GM18511 (cell line): ENCODE results near the gene POC1B.

Experiments
- ATAC-seq: cut with Tn5 transposase; IDR thresholded peaks from one replicate; pipeline ENCODE4 v1.9.1; 2021; ENCODE audit warnings: mild to moderate bottlenecking, moderate library complexity; ENCODE audit not compliant: unreplicated experiment

The POC1B gene

GRCh38 chr12:89539426-89540223 lies 13.8 kb upstream of the POC1B start:
- ATAC-seq: no peak

- no peak for ATAC-seq
Observed at GRCh38 chr12:89538897-89539296, 13.1 kb upstream of the POC1B start.

DNA sequence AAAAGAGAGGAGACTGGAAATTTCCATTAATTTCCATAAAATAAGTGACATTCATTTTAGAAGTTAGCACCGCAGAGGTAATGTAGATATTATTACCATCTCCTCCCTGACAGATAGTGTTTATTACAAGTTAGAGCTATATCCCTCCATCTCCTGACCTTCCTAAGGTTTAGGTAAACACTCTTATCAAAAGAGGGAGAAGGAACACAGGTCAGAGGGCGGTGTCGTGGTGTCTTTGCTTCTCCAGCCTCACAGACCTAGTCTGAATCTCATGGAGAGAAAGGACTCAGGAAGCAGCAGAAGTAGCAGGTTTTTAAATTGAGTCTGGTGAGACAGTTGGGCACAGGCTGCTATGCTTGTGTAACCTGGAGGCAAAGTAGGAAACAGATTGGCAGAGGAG lies 11.5 kb upstream of the POC1B start:
- ATAC-seq: no peak

- ATAC-seq: no peak
Observed at GRCh38 chr12:89529738-89530137, 3.9 kb upstream of the POC1B start.

DNA sequence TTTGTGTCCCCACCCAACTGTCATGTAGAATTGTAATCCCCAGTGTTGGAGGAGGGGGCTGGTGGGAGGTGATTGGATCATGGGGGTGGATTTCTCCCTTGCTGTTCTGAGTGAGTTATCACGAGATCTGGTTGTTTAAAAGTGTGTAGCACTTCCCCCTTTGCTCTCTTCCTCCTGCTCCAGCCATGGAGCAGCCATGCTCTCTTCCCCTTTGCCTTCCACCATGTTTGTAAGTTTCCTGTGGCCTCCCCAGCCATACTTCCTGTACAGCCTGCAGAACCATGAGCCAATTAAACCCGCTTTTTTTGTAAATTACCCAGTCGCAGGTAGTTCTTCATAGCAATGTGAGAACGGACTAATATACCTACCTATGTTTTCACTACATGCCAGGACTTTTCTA lies 2.6 kb upstream of the POC1B start:
- ATAC-seq: no peak

GRCh38 chr12:89525305-89525823 lies 483 bp downstream of the POC1B start:
- ATAC-seq: peak; percentile 37

DNA sequence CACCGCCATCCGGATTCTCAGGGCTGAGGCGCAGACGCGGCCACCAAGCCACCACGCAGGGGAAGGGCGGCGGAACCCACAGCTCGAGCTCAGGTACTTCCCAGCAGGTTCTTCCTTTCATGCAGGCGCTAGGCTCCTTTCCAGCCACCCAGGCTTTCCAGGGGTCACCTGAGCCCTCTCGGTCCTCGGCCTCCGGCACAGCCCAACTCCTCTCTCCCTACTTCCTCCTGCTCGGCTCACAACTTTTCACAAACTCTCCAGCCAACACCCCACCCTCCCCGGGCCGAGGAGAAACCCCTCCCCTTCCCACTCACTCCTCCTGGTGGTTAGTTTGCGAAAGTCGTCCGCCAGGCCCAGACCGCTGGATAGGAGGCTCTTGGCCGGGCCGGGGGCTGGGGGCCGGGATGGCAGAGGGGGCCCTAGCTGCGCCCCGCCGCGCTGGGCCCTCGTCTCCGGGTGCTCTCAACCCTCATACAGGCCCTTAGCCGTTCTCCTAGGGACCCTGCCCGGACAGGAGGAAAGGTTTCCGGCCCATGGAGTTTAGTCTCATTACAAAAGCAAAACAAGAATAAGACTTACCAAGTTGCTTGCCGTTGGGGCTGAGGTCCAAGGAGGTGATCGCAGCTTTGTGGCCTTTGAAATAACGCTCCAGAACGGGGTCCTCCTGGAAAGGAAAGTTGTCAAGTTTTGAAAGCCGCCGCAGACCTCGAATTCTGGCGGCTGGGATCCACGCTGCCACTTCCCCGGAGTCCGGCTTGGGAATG lies 1.1 kb downstream of the POC1B start, which contains the start of gene GALNT4:
Gene GALNT4 (minus strand): TSS at position 256 of the 764 bp plus-strand sequence. CDS start 247 bp downstream, at position 9.
- ATAC-seq: peak; percentile 77

DNA sequence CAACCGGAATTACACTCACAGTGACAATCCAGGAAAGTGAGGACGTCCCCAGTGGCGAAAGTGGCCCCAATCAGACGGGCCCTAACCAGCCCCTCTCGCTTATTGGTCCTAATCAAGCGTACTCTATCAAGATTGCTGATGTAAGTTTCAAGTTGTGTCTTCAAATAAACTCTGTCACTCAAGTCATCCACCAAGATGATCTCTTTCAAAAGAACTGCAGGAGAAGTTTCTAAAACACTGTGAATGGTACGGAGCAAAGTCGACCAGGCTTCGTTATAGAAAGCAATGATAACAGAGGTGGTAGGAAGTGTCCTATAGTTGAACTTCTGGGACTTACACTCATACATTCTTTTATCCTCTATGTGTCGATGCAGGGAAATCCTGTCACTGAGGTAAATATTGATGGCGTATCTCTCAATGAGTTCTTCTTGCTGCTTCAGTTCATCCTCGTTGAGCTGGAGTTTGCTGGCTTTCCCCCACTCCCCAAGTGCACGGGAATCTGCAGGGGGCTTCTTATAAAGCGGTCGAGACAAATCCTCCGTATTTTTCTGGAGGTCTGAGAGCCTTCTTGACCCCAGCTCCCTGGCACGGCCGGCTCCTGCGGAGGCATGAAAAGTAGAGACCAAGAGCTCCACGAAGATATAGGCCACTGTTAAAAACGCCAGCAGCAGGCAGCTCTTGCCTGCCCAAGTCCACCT lies 1.9 kb downstream of the POC1B start:
- no peak for ATAC-seq

- no peak for ATAC-seq
Observed at GRCh38 chr12:89523393-89523792, 2.5 kb downstream of the POC1B start.

GRCh38 chr12:89521364-89522223 lies 4.3 kb downstream of the POC1B start:
- no peak for ATAC-seq

DNA sequence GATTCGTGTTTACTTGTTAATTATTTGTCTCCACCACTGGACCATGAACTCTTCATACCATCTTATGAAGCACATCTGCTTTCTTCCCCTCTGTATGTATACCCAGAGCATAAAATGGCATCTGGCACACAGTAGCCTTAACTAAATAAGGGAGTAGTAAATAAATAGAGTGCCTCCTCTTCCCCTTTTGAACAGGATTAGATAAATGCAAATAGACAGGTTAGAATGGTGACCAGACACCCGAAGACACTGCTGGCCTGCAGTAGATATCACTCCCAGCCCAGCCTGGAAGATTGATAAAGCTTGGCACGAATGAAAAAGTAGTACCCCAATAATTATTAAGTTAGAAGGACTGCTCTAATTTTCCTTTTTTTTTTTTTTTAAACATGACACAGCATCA lies 8.1 kb downstream of the POC1B start:
- ATAC-seq: no peak

- ATAC-seq: no peak
Observed at GRCh38 chr12:89516633-89517032, 9.2 kb downstream of the POC1B start.

- peak; percentile 86 for ATAC-seq
Observed at GRCh38 chr12:89514751-89515150, 11.1 kb downstream of the POC1B start.

GRCh38 chr12:89513544-89513943 lies 12.3 kb downstream of the POC1B start:
- no peak for ATAC-seq

DNA sequence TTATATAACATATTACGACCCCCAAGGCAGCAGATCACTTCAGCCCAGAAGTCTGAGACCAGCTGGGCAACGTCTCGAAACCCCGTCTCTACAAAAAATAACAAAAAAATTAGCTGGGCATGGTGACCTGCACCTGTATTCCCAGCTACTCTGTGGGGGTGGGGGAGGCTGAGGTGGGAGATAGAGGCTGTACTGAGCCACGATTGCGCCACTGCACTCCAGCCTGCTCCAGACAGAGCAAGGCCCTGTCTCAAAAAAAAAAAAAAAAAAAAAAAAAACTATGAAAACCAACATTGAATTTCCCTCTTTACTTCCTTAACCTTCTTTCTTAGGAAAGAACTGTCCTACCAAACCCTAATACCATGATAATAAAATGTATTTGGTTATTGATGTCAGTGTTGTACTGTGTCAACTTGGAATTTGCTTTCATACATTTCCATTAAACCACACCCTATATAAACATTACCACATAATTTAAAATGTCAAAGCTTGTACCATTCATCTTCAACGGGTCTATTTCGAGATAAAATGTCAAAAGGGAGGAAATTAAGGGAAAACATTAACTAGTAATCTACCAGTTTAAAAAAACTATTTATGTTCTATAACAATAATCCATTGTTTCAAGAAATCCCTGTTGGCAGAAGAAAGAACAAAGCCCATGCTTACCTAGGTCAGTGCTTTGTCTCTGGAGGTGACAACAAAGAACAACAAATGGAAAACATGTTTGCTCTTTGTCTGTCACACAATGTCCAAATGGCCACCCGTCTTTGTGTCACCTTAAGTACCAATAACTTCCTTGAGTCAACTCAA lies 18.6 kb downstream of the POC1B start:
- ATAC-seq: no peak

DNA sequence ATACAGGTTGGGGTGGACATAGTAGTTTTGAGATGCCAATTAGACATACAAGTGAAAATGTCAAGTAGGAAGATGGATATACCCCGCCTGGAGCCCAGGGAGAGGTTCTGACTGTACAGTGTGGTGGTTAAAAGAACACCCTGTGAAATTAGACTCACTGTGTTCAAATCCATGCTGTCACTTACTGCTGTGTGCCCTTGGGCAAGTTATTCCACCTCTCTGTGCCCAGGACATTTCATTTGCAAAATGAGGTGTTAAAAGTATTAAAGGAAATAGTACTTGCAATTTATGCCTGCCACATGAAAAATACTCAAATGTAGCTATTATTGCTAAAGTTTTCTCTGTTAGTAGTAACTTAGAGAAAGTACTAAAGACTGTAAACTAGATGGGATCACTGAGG lies 19.8 kb downstream of the POC1B start:
- no peak for ATAC-seq

GRCh38 chr12:89504560-89505346 lies 21.1 kb downstream of the POC1B start:
- ATAC-seq: no peak

DNA sequence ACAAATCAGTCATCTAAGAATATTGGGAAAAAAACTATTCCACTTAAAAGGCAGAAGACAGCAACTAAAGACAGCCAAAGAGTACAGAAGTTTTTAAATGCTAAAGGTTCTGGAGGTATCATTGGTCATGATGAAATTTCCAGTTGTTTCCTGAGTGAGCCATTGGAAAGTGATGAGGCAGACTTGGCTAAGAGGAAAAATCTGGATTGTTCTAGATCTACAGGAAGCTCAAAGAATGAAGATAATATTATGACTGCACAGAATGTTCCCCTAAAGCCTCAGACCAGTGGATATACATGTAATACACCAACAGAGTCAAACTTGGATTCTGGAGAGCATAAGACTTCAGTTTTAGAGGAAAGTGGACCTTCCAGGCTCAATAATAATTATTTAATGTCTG lies 24.1 kb downstream of the POC1B start:
- ATAC-seq: no peak

DNA sequence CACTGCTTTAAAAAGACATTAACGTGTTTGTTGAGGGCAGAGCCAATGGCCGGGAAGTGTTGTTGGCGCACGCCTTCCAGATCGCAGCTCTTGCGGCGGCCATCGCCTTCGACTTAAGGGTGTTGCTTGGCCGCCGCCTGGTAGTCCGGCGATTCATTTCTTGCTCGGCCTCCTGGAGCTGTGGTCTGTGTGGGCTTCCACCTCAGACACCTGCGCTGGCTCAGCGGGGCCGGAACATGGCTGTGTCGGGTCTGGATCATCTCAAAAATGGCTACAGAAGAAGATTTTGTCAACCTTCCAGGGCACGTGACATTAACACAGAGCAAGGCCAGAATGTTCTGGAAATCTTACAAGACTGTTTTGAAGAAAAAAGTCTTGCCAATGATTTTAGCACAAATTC lies 26.0 kb downstream of the POC1B start:
- ATAC-seq: no peak
